IPS-NIHi7 (cell line): Measurements from ENCODE around the gene ANKRD29.

Source experiments
- DNase-seq: peaks from one replicate; pipeline ENCODE4 v3.0.0; 2012; ENCODE audit warnings: mixed read lengths; ENCODE audit errors: extremely low spot score

Gene ANKRD29

GRCh38 chr18:23662309-23663263 lies at the start of gene ANKRD29:
ANKRD29 (minus strand) TSS chr18:23662911; CDS start chr18:23662730, 181 bp downstream.
- peak; percentile 75 for DNase-seq

- no peak for DNase-seq
Measured at GRCh38 chr18:23712445-23712844, 49.7 kb upstream of the ANKRD29 start.

- DNase-seq, result no peak
Measured at GRCh38 chr18:23711426-23711825, 48.7 kb upstream of the ANKRD29 start.

- DNase-seq, result no peak
Measured at GRCh38 chr18:23710946-23711345, 48.2 kb upstream of the ANKRD29 start.

- no peak for DNase-seq
Measured at GRCh38 chr18:23710068-23710527, 47.4 kb upstream of the ANKRD29 start.

- no peak for DNase-seq
Measured at GRCh38 chr18:23706971-23707640, 44.4 kb upstream of the ANKRD29 start.

- no peak for DNase-seq
Measured at GRCh38 chr18:23704806-23705205, 42.1 kb upstream of the ANKRD29 start.

GRCh38 chr18:23703987-23704384 lies 41.3 kb upstream of the ANKRD29 start:
- DNase-seq, result no peak

GRCh38 chr18:23703057-23703986 lies 40.6 kb upstream of the ANKRD29 start:
- peak; percentile 41 for DNase-seq

- no peak for DNase-seq
Measured at GRCh38 chr18:23702606-23703005, 39.9 kb upstream of the ANKRD29 start.

GRCh38 chr18:23701544-23702064 lies 38.9 kb upstream of the ANKRD29 start:
- DNase-seq, result no peak

GRCh38 chr18:23701017-23701416 lies 38.3 kb upstream of the ANKRD29 start:
- no peak for DNase-seq

- DNase-seq, result no peak
Measured at GRCh38 chr18:23694637-23695430, 32.1 kb upstream of the ANKRD29 start.

GRCh38 chr18:23693846-23694245 lies 31.1 kb upstream of the ANKRD29 start:
- DNase-seq, result no peak

GRCh38 chr18:23690505-23691068 lies 27.9 kb upstream of the ANKRD29 start:
- DNase-seq, result no peak

GRCh38 chr18:23689616-23690504 lies 27.1 kb upstream of the ANKRD29 start:
- DNase-seq, result peak; percentile 46

GRCh38 chr18:23689031-23689615 lies 26.4 kb upstream of the ANKRD29 start, which contains the start of gene LAMA3:
LAMA3 (plus strand) TSS chr18:23689453; CDS start chr18:23689684, 231 bp downstream.
- DNase-seq, result peak; percentile 58

GRCh38 chr18:23688528-23688927 lies 25.8 kb upstream of the ANKRD29 start:
- DNase-seq, result no peak
